Ovary (tissue), 3 donors: ENCODE data around the gene TBC1D5.

Experiments
- CTCF ChIP-seq, 3 donors: fragments of 450-650 bp in 2 of 3; fragments of 200-600 bp in 1 of 3; IDR thresholded peaks; one replicate each; pipeline versions ENCODE4 v1.5.1 to v1.8.0; 2016 to 2022; ENCODE audit warnings: antibody characterized with exemption in 3 of 3, mild to moderate bottlenecking in 1 of 3
- POLR2A ChIP-seq: fragments of 450-650 bp; IDR thresholded peaks from one replicate; pipeline ENCODE4 v1.6.1; 2017; ENCODE audit warnings: antibody characterized with exemption, mild to moderate bottlenecking, moderate library complexity
- donor health status: DM: no; HTN: no; CAD: no.

GRCh38 chr3:17187589-17188184 lies 554.7 kb downstream of the TBC1D5 start:
- no peak for TF ChIP-seq CTCF (IDR thresholded peaks at IDR 0.05)
- no peak for TF ChIP-seq POLR2A
